ENCODE measurements around the gene KRTAP12-4.
"Not testable (repeated sequence)": the region's sequence is repeated elsewhere in the genome, so short reads cannot be mapped to it uniquely, and the experiment has no call there.

KRTAP12-4 gene

DNA sequence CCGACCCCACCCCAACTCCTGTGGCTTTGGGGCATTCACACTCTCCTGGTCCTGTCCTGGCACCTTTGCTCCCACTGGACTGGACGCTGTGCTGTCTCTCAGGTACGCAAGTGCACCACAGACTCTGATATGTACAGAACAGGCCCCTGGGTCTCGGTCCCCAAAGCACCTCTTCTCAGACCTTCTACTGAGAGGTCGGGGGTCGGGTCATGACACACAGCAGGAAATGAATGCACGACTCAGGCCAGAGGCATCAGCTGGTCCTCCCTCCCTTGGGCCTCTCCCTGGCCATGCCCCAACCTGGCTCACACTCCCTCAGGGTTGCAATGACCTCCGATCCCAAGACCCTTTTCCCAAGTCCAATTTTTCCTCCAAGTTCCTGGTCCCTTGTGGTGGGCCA, 40.7 kb upstream of the KRTAP12-4 start:
- Histone ChIP-seq H3K27me3 (replicated peaks in 2 of 5; ENCODE audit: control insufficient read depth in 4 of 5, insufficient read depth in 5 of 5, low read length in 4 of 5) (peaks cover 5 to 68% (median 16%) of the 10 kb centered on the region in 5 experiments), H3K4me3 (ENCODE audit: control insufficient read depth in 1 of 7, extremely low read depth in 1 of 7, insufficient read depth in 4 of 7, low read depth in 2 of 7, low read length in 6 of 7) (no peak overlapping the region), H3K4me1 (ENCODE audit: control extremely low read depth in 1 of 4, control insufficient read depth in 4 of 4, insufficient read depth in 4 of 4, low read length in 3 of 4) (no peaks in the 10 kb centered on the region), H3K9me3 (ENCODE audit: control extremely low read depth in 1 of 5, control insufficient read depth in 4 of 5, insufficient read depth in 2 of 5, low read depth in 1 of 5, low read length in 4 of 5) (peaks cover 0 to 18% (median 8%) of the 10 kb centered on the region in 5 experiments), H3K36me3 (ENCODE audit: control insufficient read depth in 4 of 4, insufficient read depth in 4 of 4, low read length in 3 of 4) (no peaks in the 10 kb centered on the region), H3K27ac (ENCODE audit: insufficient read depth in 1 of 2, low read depth in 1 of 2, low read length in 2 of 2, poor library complexity in 1 of 2, severe bottlenecking in 2 of 2) (no peak overlapping the region)
- 86% methylated on average over 6 of the region's 8 CpGs for WGBS (ENCODE audit: insufficient coverage)
- POLR2A ChIA-PET, result no interaction called here
- CTCF ChIA-PET, result no interaction called here
- DNase-seq, result no peak

- CTCF ChIA-PET, result no interaction called here
- WGBS (ENCODE audit: insufficient coverage), result 67% methylated on average over 11 of the region's 11 CpGs
- Histone ChIP-seq H3K9me3 (ENCODE audit: control extremely low read depth in 1 of 5, control insufficient read depth in 4 of 5, insufficient read depth in 2 of 5, low read depth in 1 of 5, low read length in 4 of 5) (peaks cover 0 to 18% (median 8%) of the 10 kb centered on the region in 5 experiments), H3K4me3 (ENCODE audit: control insufficient read depth in 1 of 7, extremely low read depth in 1 of 7, insufficient read depth in 4 of 7, low read depth in 2 of 7, low read length in 6 of 7) (no peak overlapping the region), H3K4me1 (ENCODE audit: control extremely low read depth in 1 of 4, control insufficient read depth in 4 of 4, insufficient read depth in 4 of 4, low read length in 3 of 4) (no peaks in the 10 kb centered on the region), H3K36me3 (ENCODE audit: control insufficient read depth in 4 of 4, insufficient read depth in 4 of 4, low read length in 3 of 4) (no peaks in the 10 kb centered on the region), H3K27me3 (replicated peaks in 2 of 5; ENCODE audit: control insufficient read depth in 4 of 5, insufficient read depth in 5 of 5, low read length in 4 of 5) (peaks cover 4 to 66% (median 15%) of the 10 kb centered on the region in 5 experiments), H3K27ac (ENCODE audit: insufficient read depth in 1 of 2, low read depth in 1 of 2, low read length in 2 of 2, poor library complexity in 1 of 2, severe bottlenecking in 2 of 2) (no peak overlapping the region)
- DNase-seq, result no peak
- POLR2A ChIA-PET, result no interaction called here
Observed at GRCh38 chr21:44694776-44695175, 40.3 kb upstream of the KRTAP12-4 start.

- Histone ChIP-seq H3K4me3 (ENCODE audit: control insufficient read depth in 1 of 7, extremely low read depth in 1 of 7, insufficient read depth in 4 of 7, low read depth in 2 of 7, low read length in 6 of 7) (no peak overlapping the region), H3K36me3 (ENCODE audit: control insufficient read depth in 4 of 4, insufficient read depth in 4 of 4, low read length in 3 of 4) (no peaks in the 10 kb centered on the region), H3K27ac (ENCODE audit: insufficient read depth in 1 of 2, low read depth in 1 of 2, low read length in 2 of 2, poor library complexity in 1 of 2, severe bottlenecking in 2 of 2) (no peak overlapping the region), H3K4me1 (ENCODE audit: control extremely low read depth in 1 of 4, control insufficient read depth in 4 of 4, insufficient read depth in 4 of 4, low read length in 3 of 4) (no peaks in the 10 kb centered on the region), H3K27me3 (replicated peaks in 2 of 5; ENCODE audit: control insufficient read depth in 4 of 5, insufficient read depth in 5 of 5, low read length in 4 of 5) (peaks cover 2 to 49% (median 8%) of the 10 kb centered on the region in 5 experiments), H3K9me3 (ENCODE audit: control extremely low read depth in 1 of 5, control insufficient read depth in 4 of 5, insufficient read depth in 2 of 5, low read depth in 1 of 5, low read length in 4 of 5) (peaks cover 0 to 18% (median 8%) of the 10 kb centered on the region in 5 experiments)
- WGBS (ENCODE audit: insufficient coverage), result no CpG with 5 or more reads among the region's 2 CpGs
- DNase-seq, result no peak
- ChIA-PET POLR2A (no interaction called here), CTCF (no interaction called here)
Observed at GRCh38 chr21:44692798-44693512, 38.5 kb upstream of the KRTAP12-4 start.

DNA sequence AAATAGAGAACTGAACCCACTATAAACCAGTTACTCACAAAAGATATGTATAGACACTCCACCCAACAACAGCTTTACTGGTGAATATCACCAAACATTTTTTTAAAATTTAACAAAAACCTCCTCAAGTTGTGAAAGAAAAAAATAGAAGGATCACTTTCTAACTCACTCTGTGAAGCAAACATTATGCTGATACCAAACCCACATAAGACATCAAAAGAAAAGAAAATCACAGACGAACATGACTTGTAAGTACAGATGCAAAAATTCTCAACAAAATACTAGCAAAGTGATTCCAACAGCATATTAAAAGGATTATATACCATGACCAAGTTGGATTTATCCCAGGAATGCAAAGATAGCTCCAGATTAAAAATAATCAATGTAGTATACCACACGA, 37.2 kb upstream of the KRTAP12-4 start:
- no peak for DNase-seq
- 100% methylated on average over 1 of the region's 2 CpGs for WGBS (ENCODE audit: insufficient coverage)
- no peaks in the 10 kb centered on the region for H3K36me3 ChIP-seq (ENCODE audit: control insufficient read depth in 4 of 4, insufficient read depth in 4 of 4, low read length in 3 of 4)
- H3K4me3 ChIP-seq (ENCODE audit: control insufficient read depth in 1 of 7, extremely low read depth in 1 of 7, insufficient read depth in 4 of 7, low read depth in 2 of 7, low read length in 6 of 7), result no peak overlapping the region
- H3K9me3 ChIP-seq (ENCODE audit: control extremely low read depth in 1 of 5, control insufficient read depth in 4 of 5, insufficient read depth in 2 of 5, low read depth in 1 of 5, low read length in 4 of 5), result peaks cover 0 to 18% (median 8%) of the 10 kb centered on the region in 5 experiments
- no peak overlapping the region for H3K27ac ChIP-seq (ENCODE audit: insufficient read depth in 1 of 2, low read depth in 1 of 2, low read length in 2 of 2, poor library complexity in 1 of 2, severe bottlenecking in 2 of 2)
- peaks cover 4 to 38% (median 8%) of the 10 kb centered on the region in 5 experiments for H3K27me3 ChIP-seq (replicated peaks in 2 of 5; ENCODE audit: control insufficient read depth in 4 of 5, insufficient read depth in 5 of 5, low read length in 4 of 5)
- ChIA-PET CTCF (no interaction called here), POLR2A (interaction anchor here (0.7 kb wide), 1 partner anchor 19 kb away, joined by 4 read pairs; no protein-coding TSS in a partner anchor)
- peaks cover 0 to 6% (median 3%) of the 10 kb centered on the region in 4 experiments for H3K4me1 ChIP-seq (ENCODE audit: control extremely low read depth in 1 of 4, control insufficient read depth in 4 of 4, insufficient read depth in 4 of 4, low read length in 3 of 4)

DNA sequence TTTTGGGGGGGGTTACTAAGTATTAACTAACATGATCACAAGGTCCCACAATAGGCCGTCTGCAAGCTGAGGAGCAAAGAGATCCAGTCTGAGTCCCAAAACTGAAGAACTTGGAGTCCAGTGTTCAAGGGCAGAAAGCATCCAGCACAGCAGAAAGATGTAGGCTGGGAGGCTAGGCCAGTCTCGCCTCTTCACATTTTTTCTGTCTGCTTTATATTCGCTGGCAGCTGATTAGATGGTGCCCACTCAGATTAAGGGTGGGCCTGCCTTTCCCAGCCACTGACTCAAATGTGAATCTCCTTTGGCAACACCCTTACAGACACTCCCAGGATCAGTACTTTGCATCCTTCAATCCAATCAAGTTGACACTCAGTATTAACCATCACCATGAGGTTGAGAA, 35.3 kb upstream of the KRTAP12-4 start:
- POLR2A ChIA-PET; H3K27ac ChIP-seq (ENCODE audit: insufficient read depth in 1 of 2, low read depth in 1 of 2, low read length in 2 of 2, poor library complexity in 1 of 2, severe bottlenecking in 2 of 2); CTCF ChIA-PET; H3K36me3 ChIP-seq (ENCODE audit: control insufficient read depth in 4 of 4, insufficient read depth in 4 of 4, low read length in 3 of 4); H3K4me3 ChIP-seq (ENCODE audit: control insufficient read depth in 1 of 7, extremely low read depth in 1 of 7, insufficient read depth in 4 of 7, low read depth in 2 of 7, low read length in 6 of 7); DNase-seq: not testable (repeated sequence)
- 100% methylated on average over 2 of the region's 3 CpGs for WGBS (ENCODE audit: insufficient coverage)
- Histone ChIP-seq H3K4me1 (ENCODE audit: control extremely low read depth in 1 of 4, control insufficient read depth in 4 of 4, insufficient read depth in 4 of 4, low read length in 3 of 4) (peaks cover 0 to 16% (median 10%) of the 10 kb centered on the region in 4 experiments), H3K27me3 (replicated peaks in 2 of 5; ENCODE audit: control insufficient read depth in 4 of 5, insufficient read depth in 5 of 5, low read length in 4 of 5) (peaks cover 4 to 19% (median 5%) of the 10 kb centered on the region in 5 experiments), H3K9me3 (ENCODE audit: control extremely low read depth in 1 of 5, control insufficient read depth in 4 of 5, insufficient read depth in 2 of 5, low read depth in 1 of 5, low read length in 4 of 5) (peaks cover 0 to 18% (median 8%) of the 10 kb centered on the region in 5 experiments)

GRCh38 chr21:44687671-44688070, 33.2 kb upstream of the KRTAP12-4 start:
- Histone ChIP-seq H3K4me3 (ENCODE audit: control insufficient read depth in 1 of 7, extremely low read depth in 1 of 7, insufficient read depth in 4 of 7, low read depth in 2 of 7, low read length in 6 of 7) (no peak overlapping the region), H3K9me3 (ENCODE audit: control extremely low read depth in 1 of 5, control insufficient read depth in 4 of 5, insufficient read depth in 2 of 5, low read depth in 1 of 5, low read length in 4 of 5) (peaks cover 0 to 6% (median under 1%) of the 10 kb centered on the region in 5 experiments), H3K27me3 (replicated peaks in 2 of 5; ENCODE audit: control insufficient read depth in 4 of 5, insufficient read depth in 5 of 5, low read length in 4 of 5) (peaks cover 0 to 12% (median 4%) of the 10 kb centered on the region in 5 experiments), H3K4me1 (ENCODE audit: control extremely low read depth in 1 of 4, control insufficient read depth in 4 of 4, insufficient read depth in 4 of 4, low read length in 3 of 4) (peaks cover 0 to 16% (median 10%) of the 10 kb centered on the region in 4 experiments), H3K27ac (ENCODE audit: insufficient read depth in 1 of 2, low read depth in 1 of 2, low read length in 2 of 2, poor library complexity in 1 of 2, severe bottlenecking in 2 of 2) (no peak overlapping the region), H3K36me3 (ENCODE audit: control insufficient read depth in 4 of 4, insufficient read depth in 4 of 4, low read length in 3 of 4) (no peaks in the 10 kb centered on the region)
- DNase-seq, result no peak
- ChIA-PET POLR2A (no interaction called here), CTCF (no interaction called here)
- 91% methylated on average over 8 of the region's 11 CpGs for WGBS (ENCODE audit: insufficient coverage)

- Histone ChIP-seq H3K27me3 (replicated peaks in 2 of 5; ENCODE audit: control insufficient read depth in 4 of 5, insufficient read depth in 5 of 5, low read length in 4 of 5) (peaks cover 0 to 12% (median 5%) of the 10 kb centered on the region in 5 experiments), H3K27ac (ENCODE audit: insufficient read depth in 1 of 2, low read depth in 1 of 2, low read length in 2 of 2, poor library complexity in 1 of 2, severe bottlenecking in 2 of 2) (no peak overlapping the region), H3K36me3 (ENCODE audit: control insufficient read depth in 4 of 4, insufficient read depth in 4 of 4, low read length in 3 of 4) (no peaks in the 10 kb centered on the region), H3K4me3 (ENCODE audit: control insufficient read depth in 1 of 7, extremely low read depth in 1 of 7, insufficient read depth in 4 of 7, low read depth in 2 of 7, low read length in 6 of 7) (no peak overlapping the region), H3K4me1 (ENCODE audit: control extremely low read depth in 1 of 4, control insufficient read depth in 4 of 4, insufficient read depth in 4 of 4, low read length in 3 of 4) (peaks cover 0 to 16% (median 10%) of the 10 kb centered on the region in 4 experiments), H3K9me3 (ENCODE audit: control extremely low read depth in 1 of 5, control insufficient read depth in 4 of 5, insufficient read depth in 2 of 5, low read depth in 1 of 5, low read length in 4 of 5) (peaks cover 0 to under 1% (median 0%) of the 10 kb centered on the region in 5 experiments)
- ChIA-PET CTCF (no interaction called here), POLR2A (interaction anchor here (0.6 kb wide), 1 partner anchor 32 kb away, joined by 3 read pairs; no protein-coding TSS in a partner anchor)
- WGBS (ENCODE audit: insufficient coverage), result 92% methylated on average over 22 of the region's 25 CpGs
- DNase-seq, result no peak
Observed at GRCh38 chr21:44686843-44687561, 32.5 kb upstream of the KRTAP12-4 start.
